ENCODE measurements around the gene ZNF580. TPM values are rescaled to one million over a fixed set of nuclear protein-coding genes. Genes with fewer than 3 reads are reported as not detected.

Gene ZNF580
- total RNA-seq, 2 donors from 2014 or later: 49.7 to 70.5 TPM

GRCh38 chr19:55690769-55691545 is 50.2 kb downstream of the ZNF580 start:
- no peak for TF ChIP-seq POLR2A (IDR thresholded peaks at IDR 0.05)
- no peak for TF ChIP-seq CTCF (IDR thresholded peaks at IDR 0.05)
- no peak for TF ChIP-seq POLR2AphosphoS5 (IDR thresholded peaks at IDR 0.05)
- no peak for DNase-seq (ENCODE audit: low spot score)
- Histone ChIP-seq H3K4me3 (no peak overlapping the region), H3K36me3 (peaks cover 2 to 55% of the 10 kb centered on the region in 2 donors), H3K27ac (no peak overlapping the region), H3K9me3 (no peaks in the 10 kb centered on the region), H3K4me1 (replicated peaks) (no peaks in the 10 kb centered on the region), H3K27me3 (replicated peaks; ENCODE audit: insufficient read depth) (no peaks in the 10 kb centered on the region)
- intact Hi-C loops (cut with DNase I): no loop called here
- 95% methylated on average over 31 of the region's 31 CpGs for WGBS

- no peak for DNase-seq (ENCODE audit: low spot score)
- Histone ChIP-seq H3K4me3 (no peak overlapping the region), H3K36me3 (peaks cover 2 to 61% of the 10 kb centered on the region in 2 donors), H3K27ac (no peak overlapping the region), H3K4me1 (replicated peaks) (no peaks in the 10 kb centered on the region), H3K27me3 (replicated peaks; ENCODE audit: insufficient read depth) (no peaks in the 10 kb centered on the region), H3K9me3 (no peaks in the 10 kb centered on the region)
- intact Hi-C loops (cut with DNase I): no loop called here
- TF ChIP-seq POLR2AphosphoS5 (IDR thresholded peaks at IDR 0.05) (no peak), POLR2A (IDR thresholded peaks at IDR 0.05) (no peak), CTCF (IDR thresholded peaks at IDR 0.05) (no peak)
- 93% methylated on average over 31 of the region's 31 CpGs for whole genome bisulfite sequencing
Observed at GRCh38 chr19:55691561-55692481, 51.0 kb downstream of the ZNF580 start.

GRCh38 chr19:55692681-55693081 is 51.9 kb downstream of the ZNF580 start:
- H3K27me3 ChIP-seq (replicated peaks; ENCODE audit: insufficient read depth): no peaks in the 10 kb centered on the region
- H3K36me3 ChIP-seq: peaks cover 2 to 61% of the 10 kb centered on the region in 2 donors
- 88% methylated on average over 19 of the region's 19 CpGs for WGBS
- no peak overlapping the region for H3K4me3 ChIP-seq
- no peak for TF ChIP-seq POLR2AphosphoS5 (IDR thresholded peaks at IDR 0.05)
- no peak for TF ChIP-seq CTCF (IDR thresholded peaks at IDR 0.05)
- TF ChIP-seq POLR2A (IDR thresholded peaks at IDR 0.05): no peak
- no peaks in the 10 kb centered on the region for H3K9me3 ChIP-seq
- intact Hi-C loops (cut with DNase I): no loop called here
- no peak for DNase-seq (ENCODE audit: low spot score)
- no peak overlapping the region for H3K27ac ChIP-seq
- H3K4me1 ChIP-seq (replicated peaks): no peaks in the 10 kb centered on the region

Other genes with a start within 250 kb of the ZNF580 start
- gene UBE2S, start 233.2 kb upstream of the ZNF580 start, total RNA-seq: 10 to 100 TPM; 10.3 to 49.9 TPM
- gene SHISA7, start 197.7 kb upstream of the ZNF580 start, total RNA-seq: not detected
- gene ISOC2, start 179.4 kb upstream of the ZNF580 start, total RNA-seq: 100 to 1,000 TPM in 1 of 2 donors, 10 to 100 TPM in 1; 85.1 to 117 TPM
- gene C19orf85, start 176.3 kb upstream of the ZNF580 start, total RNA-seq: not detected
- gene ZNF628, start 164.4 kb upstream of the ZNF580 start, total RNA-seq: 10 to 100 TPM; 10.9 to 66.4 TPM
- gene NAT14, start 155.8 kb upstream of the ZNF580 start, total RNA-seq: 10 to 100 TPM; 10.8 to 19.8 TPM
- gene SSC5D, start 152.6 kb upstream of the ZNF580 start, total RNA-seq: 1 to 10 TPM; 5.6 to 8.6 TPM
- gene SBK2, start 103.9 kb upstream of the ZNF580 start, total RNA-seq: not detected
- gene SBK3, start 95.5 kb upstream of the ZNF580 start, total RNA-seq: under 1 TPM; 0.23 to 0.74 TPM
- gene ZNF579, start 60.2 kb upstream of the ZNF580 start, total RNA-seq: 10 to 100 TPM in 1 of 2 donors, 1 to 10 TPM in 1; 8.7 to 10.8 TPM
- gene FIZ1, start 41.5 kb upstream of the ZNF580 start, total RNA-seq: 10 to 100 TPM; 14.8 to 16.4 TPM
- 10 to 100 TPM; 30.2 to 54.8 TPM for gene ZNF524, start 40.7 kb upstream of the ZNF580 start, total RNA-seq
- 10 to 100 TPM; 18.4 to 21.0 TPM for gene ZNF865, start 35.4 kb upstream of the ZNF580 start, total RNA-seq
- 10 to 100 TPM in 1 of 2 donors, 1 to 10 TPM in 1; 8.9 to 17.2 TPM for gene ZNF784, start 16.4 kb upstream of the ZNF580 start, total RNA-seq
- gene ZNF581, start 2.6 kb downstream of the ZNF580 start, total RNA-seq: 10 to 100 TPM; 19.7 to 20.6 TPM
- gene CCDC106, start 7.2 kb downstream of the ZNF580 start, total RNA-seq: 10 to 100 TPM; 17.7 to 70.2 TPM
- 100 to 1,000 TPM in 1 of 2 donors, 10 to 100 TPM in 1; 99.2 to 224 TPM for gene U2AF2, start 14.0 kb downstream of the ZNF580 start, total RNA-seq
- gene EPN1, start 34.2 kb downstream of the ZNF580 start, total RNA-seq: 100 to 1,000 TPM; 160 to 345 TPM
- gene NLRP9, start 97.4 kb downstream of the ZNF580 start, total RNA-seq: 1 to 10 TPM in 1 of 2 donors, not detected in 1; 4.0 TPM
- under 1 TPM in 1 of 2 donors, not detected in 1; 0.80 TPM for gene RFPL4A, start 118.1 kb downstream of the ZNF580 start, total RNA-seq
- gene RFPL4AL1, start 128.1 kb downstream of the ZNF580 start, total RNA-seq: not detected
- gene NLRP11, start 191.0 kb downstream of the ZNF580 start, total RNA-seq: 1 to 10 TPM in 1 of 2 donors, not detected in 1; 1.5 TPM
- gene NLRP4, start 195.5 kb downstream of the ZNF580 start, total RNA-seq: 1 to 10 TPM in 1 of 2 donors, not detected in 1; 5.1 TPM

Data from prostate gland (tissue), 2 donors.